Spleen (tissue), 7 donors: Measurements from ENCODE around the gene PARN.

ENCODE experiments used
- POLR2A ChIP-seq, 3 donors: fragments of 450-650 bp; IDR thresholded peaks; one replicate each; pipeline ENCODE4 v1.5.1; 2017; ENCODE audit warnings: antibody characterized with exemption in 3 of 3, mild to moderate bottlenecking in 1 of 3
- POLR2AphosphoS5 ChIP-seq, 3 donors: sonication (generic); formaldehyde crosslinking; IDR thresholded peaks; one replicate each; pipeline ENCODE4 v1.5.1; 2017; ENCODE audit warnings: antibody characterized with exemption in 3 of 3
- TF ChIP-seq, protein P1 (sequence below), 11 experiments: fragments of 200-600 bp in 7 of 11; fragments of 450-650 bp in 4 of 11; sonication (generic) in 4 of 11; IDR thresholded peaks in 8 of 11; conservative IDR thresholded peaks in 3 of 11; 1 replicate in 7 of 11; 2 replicates in 4 of 11; pipeline versions ENCODE4 v1.4.0 to v1.8.0; 2016 to 2021; ENCODE audit warnings: antibody characterized with exemption in 11 of 11, inconsistent platforms in 4 of 11, mild to moderate bottlenecking in 1 of 11
- donor health status: DM: no; HTN: no; CAD: no; lungs with moderate emphysema.
- donor health status: DM: no; HTN: no; CAD: no.
- donor health status: DM: no; HTN: no; CAD: no.

DNA sequence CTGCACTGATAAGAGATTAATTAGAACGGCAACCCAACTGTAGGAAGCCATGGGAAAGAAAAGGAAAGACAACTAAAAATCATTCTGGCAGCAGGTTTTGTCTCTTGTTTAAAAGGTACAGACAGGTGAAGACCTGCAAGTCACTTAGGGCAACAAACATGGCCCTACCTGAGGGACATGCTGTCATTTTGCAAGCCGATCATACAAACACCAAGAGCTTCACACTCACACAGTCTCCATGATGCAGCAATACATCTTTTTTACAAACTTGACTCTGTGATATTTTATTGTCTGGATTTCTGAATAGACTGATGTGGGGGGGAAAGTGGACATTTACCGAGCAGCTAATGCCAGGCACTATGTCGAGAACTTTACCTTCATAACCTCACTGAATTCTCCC, 101.8 kb downstream of the PARN start:
- TF ChIP-seq POLR2A (IDR thresholded peaks at IDR 0.05) (no peak), POLR2AphosphoS5 (IDR thresholded peaks at IDR 0.05) (no peak)
- TF ChIP-seq, protein P1, sequence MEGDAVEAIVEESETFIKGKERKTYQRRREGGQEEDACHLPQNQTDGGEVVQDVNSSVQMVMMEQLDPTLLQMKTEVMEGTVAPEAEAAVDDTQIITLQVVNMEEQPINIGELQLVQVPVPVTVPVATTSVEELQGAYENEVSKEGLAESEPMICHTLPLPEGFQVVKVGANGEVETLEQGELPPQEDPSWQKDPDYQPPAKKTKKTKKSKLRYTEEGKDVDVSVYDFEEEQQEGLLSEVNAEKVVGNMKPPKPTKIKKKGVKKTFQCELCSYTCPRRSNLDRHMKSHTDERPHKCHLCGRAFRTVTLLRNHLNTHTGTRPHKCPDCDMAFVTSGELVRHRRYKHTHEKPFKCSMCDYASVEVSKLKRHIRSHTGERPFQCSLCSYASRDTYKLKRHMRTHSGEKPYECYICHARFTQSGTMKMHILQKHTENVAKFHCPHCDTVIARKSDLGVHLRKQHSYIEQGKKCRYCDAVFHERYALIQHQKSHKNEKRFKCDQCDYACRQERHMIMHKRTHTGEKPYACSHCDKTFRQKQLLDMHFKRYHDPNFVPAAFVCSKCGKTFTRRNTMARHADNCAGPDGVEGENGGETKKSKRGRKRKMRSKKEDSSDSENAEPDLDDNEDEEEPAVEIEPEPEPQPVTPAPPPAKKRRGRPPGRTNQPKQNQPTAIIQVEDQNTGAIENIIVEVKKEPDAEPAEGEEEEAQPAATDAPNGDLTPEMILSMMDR (IDR thresholded peaks at IDR 0.05 in 8 of 11, conservative IDR thresholded peaks at IDR 0.05 in 3 of 11): no peak
